Stimulated activated naive CD4-positive, alpha-beta T cell (primary cell): ENCODE results near the gene TBK1.

ENCODE experiments used
- DNase-seq, 6 experiments: peaks; one replicate each; lab custom pipeline; 2025; lab: John Stamatoyannopoulos, UW

The TBK1 gene

GRCh38 chr12:64452559-64453329 lies 824 bp downstream of the TBK1 start:
- peak in 1 of 6 experiments; percentile 45 for DNase-seq

GRCh38 chr12:64455506-64455905 lies 3.6 kb downstream of the TBK1 start:
- DNase-seq: no peak

GRCh38 chr12:64456119-64456518 lies 4.2 kb downstream of the TBK1 start:
- DNase-seq: no peak

GRCh38 chr12:64457032-64457431 lies 5.1 kb downstream of the TBK1 start:
- DNase-seq: no peak

GRCh38 chr12:64457466-64457865 lies 5.5 kb downstream of the TBK1 start:
- no peak for DNase-seq

- DNase-seq: no peak
Observed at GRCh38 chr12:64457923-64458322, 6.0 kb downstream of the TBK1 start.

- DNase-seq: peak in 1 of 6 experiments; percentile 33
Observed at GRCh38 chr12:64459394-64459891, 7.5 kb downstream of the TBK1 start.

GRCh38 chr12:64461634-64462414 lies 9.9 kb downstream of the TBK1 start:
- DNase-seq: no peak

GRCh38 chr12:64466178-64466577 lies 14.3 kb downstream of the TBK1 start:
- DNase-seq: no peak

GRCh38 chr12:64468966-64469365 lies 17.0 kb downstream of the TBK1 start:
- no peak for DNase-seq

- DNase-seq: no peak
Observed at GRCh38 chr12:64469455-64470142, 17.7 kb downstream of the TBK1 start.

GRCh38 chr12:64470495-64470894 lies 18.6 kb downstream of the TBK1 start:
- no peak for DNase-seq

- no peak for DNase-seq
Observed at GRCh38 chr12:64473176-64473575, 21.3 kb downstream of the TBK1 start.

- DNase-seq: no peak
Observed at GRCh38 chr12:64475518-64475917, 23.6 kb downstream of the TBK1 start.

- DNase-seq: no peak
Observed at GRCh38 chr12:64476844-64477243, 24.9 kb downstream of the TBK1 start.

GRCh38 chr12:64478661-64479060 lies 26.7 kb downstream of the TBK1 start:
- no peak for DNase-seq

GRCh38 chr12:64480148-64480547 lies 28.2 kb downstream of the TBK1 start:
- DNase-seq: no peak

- DNase-seq: no peak
Observed at GRCh38 chr12:64486657-64487056, 34.7 kb downstream of the TBK1 start.

- no peak for DNase-seq
Observed at GRCh38 chr12:64491718-64492117, 39.8 kb downstream of the TBK1 start.

GRCh38 chr12:64493513-64493912 lies 41.6 kb downstream of the TBK1 start:
- DNase-seq: no peak

GRCh38 chr12:64494998-64495729 lies 43.2 kb downstream of the TBK1 start:
- no peak for DNase-seq
